ENCODE data around the gene ZNF618. TPM values are rescaled to one million over a fixed set of nuclear protein-coding genes. Genes with fewer than 3 reads are reported as not detected.

ZNF618 gene
- total RNA-seq, 1 experiment from 2014 or later = 1.2 TPM

DNA sequence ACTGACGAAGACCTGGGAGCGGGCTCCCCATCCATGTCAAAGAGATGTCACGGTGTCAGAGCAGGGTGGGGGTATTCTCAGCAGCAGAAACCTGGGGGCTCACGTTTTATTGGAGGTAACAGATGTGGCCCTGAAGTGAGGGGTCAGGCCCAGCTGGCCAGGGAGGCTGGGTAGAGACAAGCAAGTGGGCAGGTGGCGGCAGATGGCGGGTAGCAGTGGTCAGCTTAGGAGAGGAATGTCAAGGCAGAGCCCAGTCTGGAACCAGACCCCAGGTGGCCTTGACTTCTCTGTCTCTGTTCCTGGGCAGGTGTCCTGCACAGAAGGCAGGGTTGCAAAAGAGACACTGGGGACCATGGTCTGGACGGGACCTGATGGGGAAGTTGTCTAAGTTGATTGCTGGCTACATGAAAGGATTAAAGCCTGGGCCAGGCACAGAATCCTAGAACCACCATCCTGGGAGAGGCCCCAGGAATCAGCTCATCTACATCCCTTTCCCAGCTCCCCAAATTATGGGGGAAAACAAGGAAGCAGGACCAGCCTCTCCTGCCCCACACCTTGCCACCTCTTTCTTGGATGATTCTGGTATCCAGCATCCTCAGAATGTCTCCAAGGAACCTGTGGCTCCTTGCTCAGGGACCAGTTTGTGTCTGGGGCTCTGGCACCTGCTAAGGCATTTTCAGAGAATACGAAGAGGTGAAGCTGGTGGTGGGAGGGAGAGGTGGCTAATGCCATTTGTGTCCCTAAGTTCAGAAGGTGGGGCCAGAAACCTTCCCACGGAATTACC is 129.5 kb downstream of the ZNF618 start:
- no TSS peak for BruUV-seq (replicated peaks)
- POLR2A ChIA-PET = no interaction called here
- Histone ChIP-seq H3K27me3 (replicated peaks; ENCODE audit: control insufficient read depth, insufficient read depth, low read length) (no peaks in the 10 kb centered on the region), H3K4me1 (no peaks in the 10 kb centered on the region), H3K4me3 (ENCODE audit: low read depth, low read length) (no peak overlapping the region), H3K36me3 (ENCODE audit: control insufficient read depth, insufficient read depth, low read length) (no peaks in the 10 kb centered on the region), H3K9me3 (no peaks in the 10 kb centered on the region)
- Mint-ChIP-seq H3K27ac (ENCODE audit: unreplicated experiment) (peak overlapping the region; percentile 21), H3K27me3 (ENCODE audit: insufficient read depth, unreplicated experiment) (no peaks in the 10 kb centered on the region), H3K9me3 (ENCODE audit: unreplicated experiment) (no peaks in the 10 kb centered on the region), H3K4me3 (ENCODE audit: unreplicated experiment) (no peak overlapping the region), H3K36me3 (ENCODE audit: insufficient read depth, unreplicated experiment) (no peaks in the 10 kb centered on the region), H3K4me1 (ENCODE audit: low read depth, unreplicated experiment) (no peaks in the 10 kb centered on the region)
- CTCF ChIA-PET = no interaction called here
- TF ChIP-seq, protein P1, sequence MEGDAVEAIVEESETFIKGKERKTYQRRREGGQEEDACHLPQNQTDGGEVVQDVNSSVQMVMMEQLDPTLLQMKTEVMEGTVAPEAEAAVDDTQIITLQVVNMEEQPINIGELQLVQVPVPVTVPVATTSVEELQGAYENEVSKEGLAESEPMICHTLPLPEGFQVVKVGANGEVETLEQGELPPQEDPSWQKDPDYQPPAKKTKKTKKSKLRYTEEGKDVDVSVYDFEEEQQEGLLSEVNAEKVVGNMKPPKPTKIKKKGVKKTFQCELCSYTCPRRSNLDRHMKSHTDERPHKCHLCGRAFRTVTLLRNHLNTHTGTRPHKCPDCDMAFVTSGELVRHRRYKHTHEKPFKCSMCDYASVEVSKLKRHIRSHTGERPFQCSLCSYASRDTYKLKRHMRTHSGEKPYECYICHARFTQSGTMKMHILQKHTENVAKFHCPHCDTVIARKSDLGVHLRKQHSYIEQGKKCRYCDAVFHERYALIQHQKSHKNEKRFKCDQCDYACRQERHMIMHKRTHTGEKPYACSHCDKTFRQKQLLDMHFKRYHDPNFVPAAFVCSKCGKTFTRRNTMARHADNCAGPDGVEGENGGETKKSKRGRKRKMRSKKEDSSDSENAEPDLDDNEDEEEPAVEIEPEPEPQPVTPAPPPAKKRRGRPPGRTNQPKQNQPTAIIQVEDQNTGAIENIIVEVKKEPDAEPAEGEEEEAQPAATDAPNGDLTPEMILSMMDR (IDR thresholded peaks at IDR 0.05; ENCODE audit: insufficient read depth in 1 of 2, low read depth in 1 of 2, low read length in 1 of 2, severe bottlenecking in 1 of 2, unreplicated experiment in 1 of 2) = no peak
- intact Hi-C loops (cut with micrococcal nuclease; ENCODE audit: unreplicated experiment) = no loop called here
- peak in 1 of 2 experiments; percentile 24 for DNase-seq

DNA sequence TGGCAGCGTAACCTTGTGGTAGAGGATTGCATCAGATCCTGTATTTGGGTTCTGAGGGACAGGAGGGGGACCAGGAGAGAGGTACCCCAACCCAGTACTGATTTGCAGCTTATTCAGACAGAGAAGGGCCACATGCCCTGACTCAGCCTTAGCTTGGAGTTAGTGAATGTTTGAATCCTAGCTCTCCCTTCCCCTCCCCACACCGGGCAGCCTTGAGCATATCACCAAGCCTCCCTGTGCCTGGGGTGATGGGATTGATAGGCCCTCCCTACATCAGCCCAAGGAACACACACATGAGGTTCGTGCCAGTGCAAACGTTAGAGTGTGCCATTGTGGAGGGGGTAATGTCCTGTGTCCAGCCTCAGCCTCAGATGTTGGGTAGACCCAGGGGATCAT is 130.0 kb downstream of the ZNF618 start:
- TF ChIP-seq, protein P1 (IDR thresholded peaks at IDR 0.05; ENCODE audit: insufficient read depth in 1 of 2, low read depth in 1 of 2, low read length in 1 of 2, severe bottlenecking in 1 of 2, unreplicated experiment in 1 of 2) = no peak
- no TSS peak for BruUV-seq (replicated peaks)
- Mint-ChIP-seq H3K9me3 (ENCODE audit: unreplicated experiment) (no peaks in the 10 kb centered on the region), H3K27ac (ENCODE audit: unreplicated experiment) (no peak overlapping the region), H3K27me3 (ENCODE audit: insufficient read depth, unreplicated experiment) (no peaks in the 10 kb centered on the region), H3K36me3 (ENCODE audit: insufficient read depth, unreplicated experiment) (no peaks in the 10 kb centered on the region), H3K4me1 (ENCODE audit: low read depth, unreplicated experiment) (no peaks in the 10 kb centered on the region), H3K4me3 (ENCODE audit: unreplicated experiment) (no peak overlapping the region)
- no peaks in the 10 kb centered on the region for H3K9me3 ChIP-seq
- H3K36me3 ChIP-seq (ENCODE audit: control insufficient read depth, insufficient read depth, low read length) = no peaks in the 10 kb centered on the region
- peak in 1 of 2 experiments; percentile 7 for DNase-seq
- no peak overlapping the region for H3K4me3 ChIP-seq (ENCODE audit: low read depth, low read length)
- ChIA-PET CTCF (no interaction called here), POLR2A (no interaction called here)
- no peaks in the 10 kb centered on the region for H3K27me3 ChIP-seq (replicated peaks; ENCODE audit: control insufficient read depth, insufficient read depth, low read length)
- intact Hi-C loops (cut with micrococcal nuclease; ENCODE audit: unreplicated experiment) = no loop called here
- H3K4me1 ChIP-seq = no peaks in the 10 kb centered on the region

DNA sequence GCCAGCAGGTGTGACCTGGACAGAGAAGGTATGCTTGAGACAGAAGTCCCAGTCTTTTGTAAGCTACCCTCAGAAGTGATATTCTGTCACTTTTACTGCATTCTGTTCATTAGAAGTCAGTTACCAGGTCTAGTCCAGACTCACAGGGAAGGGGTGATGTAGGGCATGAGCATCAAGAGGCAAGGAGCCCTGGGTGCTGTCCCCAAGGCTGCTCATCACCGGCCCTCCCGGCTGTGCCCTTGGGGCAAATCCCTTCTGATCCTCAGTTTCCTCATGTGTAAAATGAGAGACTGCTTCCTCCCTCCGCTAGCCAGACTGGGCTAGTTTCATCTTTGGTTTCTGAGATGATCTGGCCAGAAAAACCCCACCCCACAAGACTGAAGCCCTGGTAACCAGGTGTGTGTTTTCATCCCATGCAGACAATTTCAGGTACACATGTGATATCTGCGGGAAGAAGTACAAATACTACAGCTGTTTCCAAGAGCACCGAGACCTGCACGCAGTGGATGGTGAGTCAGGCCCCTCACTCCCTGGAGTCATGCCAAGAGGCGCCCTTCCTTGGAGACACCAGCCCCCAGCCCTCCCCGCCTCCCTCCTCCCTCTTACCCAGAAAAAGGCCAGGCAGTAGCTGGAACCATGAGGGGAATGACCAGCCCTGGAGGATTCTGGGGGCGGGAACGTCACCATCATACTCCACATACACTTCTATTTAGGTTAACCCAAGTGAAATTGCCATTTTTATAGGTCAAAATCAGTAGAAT is 131.0 kb downstream of the ZNF618 start:
- intact Hi-C loops (cut with micrococcal nuclease; ENCODE audit: unreplicated experiment) = no loop called here
- H3K27me3 ChIP-seq (replicated peaks; ENCODE audit: control insufficient read depth, insufficient read depth, low read length) = no peaks in the 10 kb centered on the region
- Mint-ChIP-seq H3K27ac (ENCODE audit: unreplicated experiment) (no peak overlapping the region), H3K36me3 (ENCODE audit: insufficient read depth, unreplicated experiment) (no peaks in the 10 kb centered on the region), H3K4me1 (ENCODE audit: low read depth, unreplicated experiment) (no peaks in the 10 kb centered on the region), H3K9me3 (ENCODE audit: unreplicated experiment) (no peaks in the 10 kb centered on the region), H3K4me3 (ENCODE audit: unreplicated experiment) (no peak overlapping the region), H3K27me3 (ENCODE audit: insufficient read depth, unreplicated experiment) (no peaks in the 10 kb centered on the region)
- CTCF ChIA-PET = no interaction called here
- H3K9me3 ChIP-seq = no peaks in the 10 kb centered on the region
- no TSS peak for BruUV-seq (replicated peaks)
- DNase-seq = peak in 1 of 2 experiments; percentile 16
- H3K4me3 ChIP-seq (ENCODE audit: low read depth, low read length) = no peak overlapping the region
- POLR2A ChIA-PET = no interaction called here
- no peaks in the 10 kb centered on the region for H3K4me1 ChIP-seq
- TF ChIP-seq, protein P1 (IDR thresholded peaks at IDR 0.05; ENCODE audit: insufficient read depth in 1 of 2, low read depth in 1 of 2, low read length in 1 of 2, severe bottlenecking in 1 of 2, unreplicated experiment in 1 of 2) = no peak
- H3K36me3 ChIP-seq (ENCODE audit: control insufficient read depth, insufficient read depth, low read length) = no peaks in the 10 kb centered on the region
